Hepatocyte (in vitro differentiated cells): ENCODE measurements around the gene HTR1D. TPM values are rescaled to one million over a fixed set of nuclear protein-coding genes. Genes with fewer than 3 reads are reported as not detected.

Experiments
- DNase-seq: peaks from one replicate; pipeline ENCODE4 v3.0.0-alpha.2; 2016; ENCODE audit warnings: low spot score
- H2AFZ ChIP-seq: fragments of 200-600 bp; sonication (generic); 2 replicates; pipeline ENCODE4 v1.6.0; 2016; ENCODE audit warnings: antibody characterized with exemption, mild to moderate bottlenecking
- H3K27ac ChIP-seq: fragments of 200-600 bp; sonication (generic); 2 replicates; pipeline ENCODE4 v1.5.1; 2016; ENCODE audit warnings: mild to moderate bottlenecking
- H3K27me3 ChIP-seq: fragments of 200-600 bp; sonication (generic); 2 replicates; pipeline ENCODE4 v1.6.1; 2016
- H3K36me3 ChIP-seq: fragments of 200-600 bp; sonication (generic); replicated peaks from 2 replicates; pipeline ENCODE4 v1.5.1; 2016; ENCODE audit warnings: low read depth; ENCODE audit not compliant: insufficient read depth
- H3K4me1 ChIP-seq: fragments of 200-600 bp; sonication (generic); 2 replicates; pipeline ENCODE4 v1.5.1; 2016; ENCODE audit warnings: mild to moderate bottlenecking, moderate library complexity; ENCODE audit not compliant: insufficient read depth
- H3K4me2 ChIP-seq: fragments of 200-600 bp; sonication (generic); 2 replicates; pipeline ENCODE4 v1.6.0; 2016
- H3K4me3 ChIP-seq: fragments of 200-600 bp; sonication (generic); 2 replicates; pipeline ENCODE4 v1.5.1; 2016; ENCODE audit warnings: mild to moderate bottlenecking
- H3K79me2 ChIP-seq: fragments of 200-600 bp; sonication (generic); 2 replicates; pipeline ENCODE4 v1.6.0; 2017; ENCODE audit warnings: mild to moderate bottlenecking
- H3K9me2 ChIP-seq: fragments of 200-600 bp; sonication (generic); replicated peaks from 2 replicates; pipeline ENCODE4 v1.6.0; 2017; ENCODE audit warnings: mild to moderate bottlenecking; ENCODE audit not compliant: insufficient read depth
- H3K9me3 ChIP-seq: fragments of 200-600 bp; sonication (generic); 2 replicates; pipeline ENCODE4 v1.5.1; 2016; ENCODE audit warnings: low read depth, mild to moderate bottlenecking
- H4K20me1 ChIP-seq: fragments of 200-600 bp; sonication (generic); 2 replicates; pipeline ENCODE4 v1.6.0; 2016; ENCODE audit warnings: mild to moderate bottlenecking; ENCODE audit not compliant: insufficient read depth, poor library complexity, severe bottlenecking
- EZH2 ChIP-seq: fragments of 200-600 bp; sonication (generic); IDR thresholded peaks from 2 replicates; pipeline ENCODE4 v1.6.1; 2016; ENCODE audit warnings: antibody characterized with exemption, mild to moderate bottlenecking, borderline replicate concordance
- EZH2phosphoT487 ChIP-seq: fragments of 200-600 bp; sonication (generic); IDR thresholded peaks from one replicate; pipeline ENCODE4 v1.6.1; 2018; ENCODE audit warnings: antibody characterized with exemption, mild to moderate bottlenecking, low read depth, moderate library complexity; ENCODE audit not compliant: unreplicated experiment, severe bottlenecking
- WGBS: methylation state at CpG from one replicate; pipeline ENCODE4 v1.1.6; 2016; ENCODE audit warnings: low lambda C conversion rate; ENCODE audit errors: missing lambda C conversion rate; 5-methylcytosine and 5-hydroxymethylcytosine counted together
- polyA plus RNA-seq: library from polyadenylated mRNA; unstranded; fragments of >200 nt; fragmentation: Nextera tagmentation; extraction: Ambion mirVana; gene quantifications from 2 replicates; pipeline ENCODE4 v1.2.1, GENCODE V29; 2016
- total RNA-seq: library from RNA; depleted of rRNA; stranded (reverse); fragments of >200 nt; gene quantifications from 2 replicates; pipeline ENCODE4 v1.2.3, GENCODE V29; 2014
- TF ChIP-seq, protein P1 (sequence below): fragments of 200-600 bp; sonication (generic); IDR thresholded peaks from 2 replicates; pipeline ENCODE4 v1.5.1; 2016; ENCODE audit warnings: antibody characterized with exemption, mild to moderate bottlenecking; ENCODE audit not compliant: poor library complexity

Gene HTR1D
- total and polyA plus RNA-seq, 2 experiments from 2014 or later, result 0.07 to 0.19 TPM

- Histone ChIP-seq H3K4me2 (no peak overlapping the region), H3K36me3 (no peaks in the 10 kb centered on the region), H3K27me3 (no peaks in the 10 kb centered on the region), H3K4me3 (no peak overlapping the region), H3K4me1 (no peaks in the 10 kb centered on the region), H2AFZ (no peak overlapping the region), H3K9me3 (no peaks in the 10 kb centered on the region), H4K20me1 (no peaks in the 10 kb centered on the region), H3K27ac (no peak overlapping the region), H3K79me2 (no peaks in the 10 kb centered on the region), H3K9me2 (no peaks in the 10 kb centered on the region)
- TF ChIP-seq EZH2, result no peak
- no peak for TF ChIP-seq EZH2phosphoT487
- TF ChIP-seq, protein P1, sequence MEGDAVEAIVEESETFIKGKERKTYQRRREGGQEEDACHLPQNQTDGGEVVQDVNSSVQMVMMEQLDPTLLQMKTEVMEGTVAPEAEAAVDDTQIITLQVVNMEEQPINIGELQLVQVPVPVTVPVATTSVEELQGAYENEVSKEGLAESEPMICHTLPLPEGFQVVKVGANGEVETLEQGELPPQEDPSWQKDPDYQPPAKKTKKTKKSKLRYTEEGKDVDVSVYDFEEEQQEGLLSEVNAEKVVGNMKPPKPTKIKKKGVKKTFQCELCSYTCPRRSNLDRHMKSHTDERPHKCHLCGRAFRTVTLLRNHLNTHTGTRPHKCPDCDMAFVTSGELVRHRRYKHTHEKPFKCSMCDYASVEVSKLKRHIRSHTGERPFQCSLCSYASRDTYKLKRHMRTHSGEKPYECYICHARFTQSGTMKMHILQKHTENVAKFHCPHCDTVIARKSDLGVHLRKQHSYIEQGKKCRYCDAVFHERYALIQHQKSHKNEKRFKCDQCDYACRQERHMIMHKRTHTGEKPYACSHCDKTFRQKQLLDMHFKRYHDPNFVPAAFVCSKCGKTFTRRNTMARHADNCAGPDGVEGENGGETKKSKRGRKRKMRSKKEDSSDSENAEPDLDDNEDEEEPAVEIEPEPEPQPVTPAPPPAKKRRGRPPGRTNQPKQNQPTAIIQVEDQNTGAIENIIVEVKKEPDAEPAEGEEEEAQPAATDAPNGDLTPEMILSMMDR, result no peak
- 85% methylated on average over 3 of the region's 3 CpGs for WGBS
- DNase-seq, result no peak
These were observed 15.0 kb downstream of the HTR1D start for GRCh38 chr1:23202263-23202749.

DNA sequence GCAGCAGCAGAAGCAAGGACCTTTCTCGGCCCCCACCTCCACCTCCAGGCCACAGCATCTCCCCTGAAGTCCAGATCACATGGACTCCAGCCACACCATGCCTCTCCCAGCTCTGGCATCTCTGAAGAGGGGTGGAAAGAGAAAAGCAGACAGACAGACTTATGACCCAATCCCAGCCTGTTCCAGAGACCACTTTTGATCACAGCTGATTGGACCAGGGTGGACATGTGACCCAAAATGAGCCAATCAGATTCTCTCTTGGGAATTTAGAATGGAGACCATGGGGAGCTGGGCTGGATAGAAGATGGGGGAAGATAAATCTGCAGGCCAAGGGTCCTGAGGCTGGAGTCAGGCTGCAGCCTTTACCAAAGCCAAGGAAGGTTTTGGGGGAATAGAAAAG is 16.4 kb downstream of the HTR1D start:
- H3K27ac ChIP-seq, result no peak overlapping the region
- WGBS, result 92% methylated on average over 1 of the region's 1 CpG
- H4K20me1 ChIP-seq, result no peaks in the 10 kb centered on the region
- no peaks in the 10 kb centered on the region for H3K79me2 ChIP-seq
- H3K36me3 ChIP-seq, result no peaks in the 10 kb centered on the region
- no peak for TF ChIP-seq EZH2
- TF ChIP-seq, protein P1, result no peak
- TF ChIP-seq EZH2phosphoT487, result no peak
- H3K4me2 ChIP-seq, result no peak overlapping the region
- H3K4me1 ChIP-seq, result peaks cover 7% of the 10 kb centered on the region
- DNase-seq, result no peak
- H2AFZ ChIP-seq, result no peak overlapping the region
- no peaks in the 10 kb centered on the region for H3K9me3 ChIP-seq
- H3K27me3 ChIP-seq, result no peaks in the 10 kb centered on the region
- H3K4me3 ChIP-seq, result no peak overlapping the region
- no peaks in the 10 kb centered on the region for H3K9me2 ChIP-seq

- Histone ChIP-seq H2AFZ (no peak overlapping the region), H3K36me3 (no peaks in the 10 kb centered on the region), H3K27ac (no peak overlapping the region), H3K27me3 (no peaks in the 10 kb centered on the region), H3K79me2 (no peaks in the 10 kb centered on the region), H3K4me3 (no peak overlapping the region), H3K4me2 (no peak overlapping the region), H4K20me1 (no peaks in the 10 kb centered on the region), H3K9me3 (no peaks in the 10 kb centered on the region), H3K9me2 (no peaks in the 10 kb centered on the region), H3K4me1 (peaks cover 7% of the 10 kb centered on the region)
- no peak for TF ChIP-seq EZH2phosphoT487
- TF ChIP-seq, protein P1, result no peak
- TF ChIP-seq EZH2, result no peak
- DNase-seq, result no peak
- 83% methylated on average over 4 of the region's 4 CpGs for WGBS
These were observed 18.9 kb downstream of the HTR1D start for GRCh38 chr1:23198373-23198772.
